ENCODE data around the gene TJP2.

- TF ChIP-seq CTCF (IDR thresholded peaks at IDR 0.05; ENCODE audit: low read length): no peak
- no peak for TF ChIP-seq EZH2 (IDR thresholded peaks at IDR 0.05; ENCODE audit: borderline replicate concordance, low read length)
These were observed 145.4 kb downstream of the TJP2 start for GRCh38 chr9:69319324-69320025.
